ENCODE measurements around the gene PLCE1. TPM values are rescaled to one million over a fixed set of nuclear protein-coding genes. Genes with fewer than 3 reads are reported as not detected.

PLCE1 gene
- total RNA-seq, 1 donor from 2014 or later: not detected

Other genes with a start within 250 kb of the PLCE1 start
- gene LGI1, start 236.0 kb upstream of the PLCE1 start, total RNA-seq: not detected in 2 replicates
- gene SLC35G1, start 100.0 kb upstream of the PLCE1 start, total RNA-seq: 6.3 and 6.4 TPM in 2 replicates

Data from activated CD4-positive, alpha-beta T cell treated with anti-CD3 and anti-CD28 coated beads, Interleukin-2, amount 10 ng/mL, durations not matched to agents 24 days and 14 days (primary cell).